IPS-NIHi7 (cell line): ENCODE measurements around the gene SDHB.

Experiments
- DNase-seq: peaks from one replicate; pipeline ENCODE4 v3.0.0; 2012; ENCODE audit warnings: mixed read lengths; ENCODE audit errors: extremely low spot score

The SDHB gene

DNA sequence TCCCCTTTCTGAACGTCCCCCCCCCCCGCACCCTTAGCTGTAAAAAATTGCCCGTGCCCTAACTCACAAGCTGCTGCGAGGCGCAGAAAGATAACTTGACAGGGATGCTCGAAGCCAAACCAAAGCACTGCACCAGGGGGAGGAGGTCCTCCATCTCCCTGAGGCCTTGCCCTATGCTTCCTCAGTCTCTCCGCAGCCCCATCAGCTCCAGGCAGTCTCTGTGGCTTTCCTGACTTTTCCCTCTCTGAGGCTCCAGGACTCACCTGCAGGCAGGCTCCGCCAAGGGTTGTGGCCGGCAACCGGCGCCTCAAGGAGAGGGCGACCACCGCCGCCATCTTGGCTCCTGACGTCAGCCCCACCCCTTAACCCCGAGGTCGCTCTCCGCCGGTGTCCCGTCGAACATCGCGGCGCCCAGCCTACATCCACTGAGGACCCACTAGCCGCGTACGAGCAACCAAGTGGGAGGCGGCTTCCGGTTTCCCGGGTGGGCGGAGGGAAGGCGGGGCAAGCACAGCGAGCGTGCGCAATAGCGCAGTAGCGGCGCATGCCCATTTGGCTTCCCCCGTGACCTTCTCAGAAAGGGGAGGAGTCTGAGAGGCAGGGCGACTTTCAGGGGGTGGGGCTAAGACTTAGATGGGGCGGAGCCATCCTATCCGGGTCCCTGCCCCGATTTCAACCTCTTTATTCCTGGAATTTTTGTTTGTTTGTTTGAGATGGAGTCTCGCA is at the start of gene SDHB:
Gene SDHB, minus strand, starts transcription at position 348 of the 726 bp plus-strand sequence. Its CDS starts 13 bp downstream, at position 335.
- peak; percentile 99 for DNase-seq

DNA sequence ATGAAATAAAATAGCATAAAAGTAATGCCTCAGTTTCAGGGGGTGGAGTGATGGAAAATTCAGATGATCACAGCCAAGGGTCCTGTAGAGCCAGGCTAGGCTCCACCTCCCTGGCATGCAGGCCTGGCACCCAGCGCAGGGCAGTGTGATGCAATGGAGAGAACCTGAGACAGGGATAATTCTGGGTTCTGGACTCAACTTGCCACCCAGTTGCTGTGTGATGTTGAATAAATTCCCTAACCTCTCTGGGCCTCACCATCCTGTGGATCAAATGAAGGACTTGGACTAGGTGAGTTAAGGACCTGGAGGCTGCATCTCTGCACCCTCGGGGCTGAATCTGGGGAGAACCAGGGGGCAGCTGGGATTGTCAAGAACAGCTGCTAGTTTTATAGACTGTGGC is 48.4 kb upstream of the SDHB start:
- DNase-seq, result no peak

DNA sequence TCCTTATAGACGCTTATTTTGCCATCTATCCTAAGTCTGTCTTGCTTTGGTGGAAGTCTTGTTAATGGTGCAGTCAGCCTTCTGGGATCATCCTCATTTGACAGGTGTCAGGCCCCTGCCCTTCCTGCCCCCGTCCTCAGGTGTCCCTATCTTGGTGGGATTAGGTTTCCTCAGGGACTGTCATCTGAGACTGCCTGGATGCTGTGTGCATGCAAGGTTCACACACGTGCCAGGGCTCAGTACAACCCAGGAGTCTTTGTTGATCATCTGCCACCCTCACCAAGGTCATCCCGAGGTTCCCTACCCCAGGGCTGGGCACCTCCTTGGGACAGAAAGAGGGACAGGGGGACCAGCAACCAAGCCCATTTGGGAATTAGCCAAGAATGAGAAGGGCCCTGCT is 47.4 kb upstream of the SDHB start:
- no peak for DNase-seq

DNA sequence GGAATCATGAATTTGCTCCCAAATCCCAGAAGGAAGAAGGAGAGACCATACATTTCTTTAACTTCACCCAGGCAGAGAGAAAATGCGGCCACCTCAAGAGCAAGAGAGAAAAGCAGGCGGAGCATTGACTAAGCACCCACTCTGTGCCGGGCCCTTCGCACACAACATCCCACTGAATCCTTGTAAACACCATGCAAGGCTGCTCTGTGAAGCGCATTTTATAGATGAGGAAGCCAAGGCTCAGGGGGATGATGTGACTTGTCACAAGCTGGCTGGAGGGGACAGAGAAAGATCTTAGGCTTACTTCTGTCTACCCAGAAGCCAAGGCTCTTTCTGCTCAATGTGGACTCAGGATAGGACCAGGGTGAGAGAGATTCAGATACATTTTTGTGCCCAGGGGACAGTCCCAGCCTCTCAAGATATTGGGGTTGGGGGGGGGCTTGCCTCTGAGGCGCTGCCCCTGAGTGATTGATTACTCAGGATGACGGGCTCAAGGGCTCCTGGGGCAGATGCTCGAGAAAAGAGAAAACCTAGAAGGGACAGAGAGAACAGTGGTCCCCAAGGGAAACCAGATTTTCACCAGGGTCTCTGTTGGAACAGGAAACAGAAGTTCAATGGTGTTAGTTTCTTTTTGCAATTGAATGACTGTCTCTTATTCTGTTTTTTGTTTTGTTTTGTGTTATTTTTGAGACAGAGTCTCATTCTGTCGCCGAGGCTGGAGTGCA is 45.9 kb upstream of the SDHB start:
- no peak for DNase-seq

DNA sequence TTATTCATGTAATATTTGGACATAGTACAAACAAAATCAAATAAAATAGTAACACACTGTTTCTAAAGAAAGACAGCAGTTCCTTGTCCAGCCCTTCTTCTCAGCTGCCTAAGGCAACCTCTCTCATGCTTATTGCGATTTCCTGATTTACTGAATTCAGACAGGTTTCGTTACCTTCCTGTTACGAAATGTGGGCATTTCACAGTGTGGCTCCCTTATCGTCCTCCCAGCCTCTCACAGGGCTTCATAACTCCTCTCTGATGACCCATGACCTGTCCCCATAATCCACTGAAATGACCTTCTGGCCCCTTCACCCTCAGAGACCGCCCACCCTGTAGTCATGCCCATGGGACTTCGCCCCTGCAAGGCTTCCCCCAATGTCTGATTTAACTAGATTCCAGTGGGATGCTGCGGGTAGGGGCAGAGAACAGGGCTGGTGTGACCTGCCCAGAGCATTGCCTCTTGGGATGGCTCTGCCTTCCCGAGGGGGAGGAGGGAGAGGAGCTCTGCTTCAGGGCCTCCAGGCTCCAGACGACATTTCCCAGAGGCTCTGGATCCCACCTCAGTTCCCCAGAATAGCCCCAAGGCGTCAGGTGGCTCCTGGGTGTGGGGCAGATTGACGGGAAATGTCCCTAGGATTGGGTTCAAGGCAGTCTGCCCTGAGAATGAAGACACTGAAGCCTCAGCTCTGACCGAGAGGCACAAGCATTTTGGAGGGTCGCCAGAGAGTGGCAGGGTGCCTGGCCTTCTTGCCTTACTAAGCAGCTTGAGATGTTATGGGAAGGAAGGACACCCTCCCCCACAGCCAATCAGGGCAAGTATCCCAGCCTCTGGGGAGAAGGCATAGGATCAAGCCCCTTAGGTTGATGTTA is 44.9 kb upstream of the SDHB start:
- no peak for DNase-seq

DNA sequence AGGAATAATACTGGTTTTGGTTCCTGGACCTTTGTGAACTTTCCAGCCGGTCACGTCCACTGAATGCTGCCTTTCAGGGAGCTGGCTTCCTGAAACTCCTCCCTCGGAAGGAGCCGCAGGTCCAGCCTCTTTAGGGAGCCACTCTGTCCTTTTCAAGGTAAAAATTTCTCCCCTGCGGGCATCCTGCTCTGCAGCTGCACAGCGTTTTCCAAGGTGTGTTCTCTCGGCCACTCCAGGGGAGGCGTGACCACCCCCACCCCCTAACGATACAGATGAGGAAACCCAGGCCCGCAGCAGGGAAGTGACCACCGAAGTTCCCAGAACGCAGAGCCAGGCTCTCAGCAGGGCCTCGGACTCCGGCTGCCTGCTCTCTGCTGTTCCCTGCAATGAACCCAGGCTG is 44.0 kb upstream of the SDHB start:
- no peak for DNase-seq

DNA sequence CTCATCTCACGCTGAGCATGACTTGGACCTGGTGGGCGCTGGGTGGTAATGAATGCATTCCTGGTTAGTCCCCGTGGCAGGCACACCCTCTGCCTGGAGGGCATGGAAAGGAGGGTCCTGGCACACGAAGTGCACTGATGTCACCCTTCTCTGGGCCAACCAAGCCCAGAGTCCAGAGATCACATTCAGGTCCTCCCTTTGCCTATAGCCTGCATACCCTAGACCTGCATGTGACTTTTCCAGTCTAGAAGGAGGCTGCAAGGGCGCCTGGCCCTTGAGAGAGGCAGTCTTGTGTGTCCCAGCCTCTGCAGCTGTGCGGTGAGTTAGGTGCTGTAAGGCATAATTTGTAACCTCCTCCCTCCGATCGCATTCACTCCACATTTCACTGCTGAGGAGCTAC is 43.3 kb upstream of the SDHB start:
- no peak for DNase-seq

DNA sequence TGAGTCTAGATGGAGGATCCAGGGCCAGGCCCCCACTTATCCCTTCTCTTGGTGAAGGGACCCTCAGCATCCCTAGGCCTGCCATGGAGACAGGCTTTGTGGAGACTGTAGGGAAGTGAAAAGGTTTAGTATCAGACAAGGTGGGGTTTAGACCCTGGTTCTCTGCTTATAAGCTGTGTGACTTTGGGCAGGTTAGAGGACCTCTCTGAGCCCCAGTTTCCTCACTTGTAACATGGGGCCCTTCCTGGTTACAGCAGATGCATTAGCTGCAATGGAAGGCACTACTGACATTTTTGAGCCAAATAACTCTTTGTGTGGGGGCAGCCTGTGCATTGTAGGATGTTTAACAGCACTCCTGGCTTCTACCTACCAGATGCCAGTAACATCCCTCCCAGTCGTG is 42.8 kb upstream of the SDHB start:
- DNase-seq, result no peak

DNA sequence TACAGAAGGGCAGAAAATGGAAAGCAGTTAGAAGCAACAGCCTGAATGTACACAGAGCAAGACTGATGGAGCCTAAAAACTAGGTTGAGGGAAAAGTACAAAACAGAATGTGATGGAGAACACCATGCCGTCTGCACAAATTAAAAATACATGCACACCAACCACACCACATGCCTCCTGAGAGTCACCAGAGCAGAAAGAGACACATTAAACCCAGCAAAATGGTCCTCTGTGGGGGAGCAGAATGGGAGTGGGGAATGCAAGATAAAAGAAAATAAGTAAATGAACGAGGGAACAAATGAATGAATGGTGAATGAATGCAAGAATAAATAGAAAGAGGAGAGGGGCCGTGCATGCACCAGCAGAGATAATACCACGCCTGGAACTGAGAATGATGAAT is 41.3 kb upstream of the SDHB start:
- no peak for DNase-seq

DNA sequence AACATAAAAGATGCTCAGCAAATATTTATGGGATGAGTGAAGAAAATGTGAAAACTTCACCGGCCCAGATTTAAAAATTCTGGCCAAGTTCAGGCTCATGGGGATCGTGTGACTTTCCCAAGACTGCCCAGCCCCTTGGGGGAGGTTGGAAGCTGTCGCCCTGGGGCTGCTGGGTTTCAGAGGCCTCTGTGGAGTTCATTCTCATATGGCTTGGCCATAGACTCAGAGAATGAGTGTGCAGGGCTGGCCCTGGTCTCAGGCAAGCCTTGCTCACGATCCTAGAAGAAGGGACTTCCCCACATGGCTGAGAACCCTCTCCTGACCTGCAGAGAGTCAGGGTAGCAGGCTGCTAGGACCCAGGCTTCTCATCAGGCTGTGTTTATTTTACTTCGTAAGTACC is 40.8 kb upstream of the SDHB start:
- DNase-seq, result no peak

DNA sequence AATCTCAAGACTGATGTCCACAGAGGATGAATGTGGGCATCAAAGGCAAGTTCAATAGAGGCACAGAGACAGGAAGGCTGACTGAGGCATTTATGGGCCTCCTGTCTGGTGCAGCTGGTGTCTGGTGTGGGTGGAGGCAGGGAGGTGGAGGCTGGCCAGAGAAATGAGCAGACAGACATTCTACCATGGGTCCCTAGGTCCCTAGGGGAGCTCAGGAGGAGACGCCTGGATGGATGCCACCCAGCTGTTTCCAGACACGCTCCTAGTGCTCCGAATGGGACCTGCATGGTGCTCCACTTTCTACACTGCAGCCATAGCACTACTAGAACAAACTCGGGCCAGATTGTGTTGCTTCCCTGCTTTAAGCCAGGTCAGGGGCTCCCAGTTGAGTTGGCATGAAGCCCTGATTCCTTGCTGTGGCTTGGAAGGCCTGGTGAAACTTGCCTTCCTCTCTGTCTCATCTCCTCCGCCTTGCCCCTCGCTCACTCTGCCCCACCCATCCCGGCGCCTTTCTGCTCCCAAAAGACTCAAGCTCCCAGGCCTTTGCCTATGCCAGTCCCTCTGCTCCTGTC is 40.1 kb upstream of the SDHB start:
- DNase-seq, result no peak

DNA sequence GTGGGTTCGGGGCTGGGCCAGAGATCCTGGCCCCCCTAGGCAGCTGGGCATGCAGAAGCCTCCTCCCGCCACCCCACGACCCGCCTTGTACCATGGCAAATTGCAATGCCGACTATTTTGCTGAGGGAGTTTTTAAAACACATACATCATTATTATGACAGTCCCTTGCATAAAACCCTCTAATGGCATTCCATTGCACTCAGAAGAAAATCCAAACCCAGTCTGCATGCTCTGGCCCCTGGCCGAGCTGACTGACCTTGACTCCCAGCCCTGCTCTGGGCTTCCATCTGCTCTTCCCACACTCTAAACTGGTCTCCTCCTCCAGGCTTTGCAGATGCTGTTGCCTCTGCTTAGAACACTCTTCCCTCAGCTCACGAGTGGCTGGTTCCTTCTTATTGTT is 37.4 kb upstream of the SDHB start:
- DNase-seq, result no peak

DNA sequence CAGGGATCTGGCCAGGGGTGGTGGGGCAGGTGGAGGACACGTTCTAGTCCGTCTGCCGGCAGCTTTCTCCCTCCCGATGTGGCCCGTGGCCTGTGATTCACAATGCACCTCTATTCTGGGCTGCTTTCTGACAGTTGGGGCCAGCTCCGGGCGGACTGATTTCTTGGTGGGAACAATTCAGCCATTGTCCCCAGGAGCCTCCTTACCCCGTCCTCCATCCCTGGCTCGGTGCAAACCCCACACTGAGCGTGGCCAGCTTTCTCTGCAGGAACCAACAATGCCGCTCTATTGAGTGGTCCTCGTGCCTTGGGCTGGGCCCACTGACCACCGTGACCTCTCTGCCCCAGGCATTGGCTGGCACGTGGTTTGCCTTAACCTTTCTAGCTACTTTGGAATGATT is 35.7 kb upstream of the SDHB start:
- no peak for DNase-seq

DNA sequence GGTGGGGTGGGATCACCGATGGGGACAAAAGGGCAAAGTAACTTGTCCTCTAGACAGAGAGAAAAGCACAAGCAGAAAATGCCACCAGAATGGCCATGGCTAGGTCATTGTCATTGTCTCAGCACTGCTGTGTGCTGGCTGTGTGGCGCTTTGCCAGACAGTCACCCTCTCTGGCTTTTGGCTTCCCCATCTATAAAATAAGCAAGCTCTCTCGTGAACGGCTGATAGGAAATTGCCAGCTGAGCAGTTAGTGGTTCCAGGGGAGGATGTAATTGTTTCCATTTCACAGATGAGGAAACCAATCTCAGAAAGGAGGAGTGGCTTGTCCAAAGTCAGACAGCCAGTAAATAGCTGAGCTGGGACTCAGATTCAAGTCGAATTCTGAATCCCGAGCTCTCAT is 32.9 kb upstream of the SDHB start:
- DNase-seq, result no peak

DNA sequence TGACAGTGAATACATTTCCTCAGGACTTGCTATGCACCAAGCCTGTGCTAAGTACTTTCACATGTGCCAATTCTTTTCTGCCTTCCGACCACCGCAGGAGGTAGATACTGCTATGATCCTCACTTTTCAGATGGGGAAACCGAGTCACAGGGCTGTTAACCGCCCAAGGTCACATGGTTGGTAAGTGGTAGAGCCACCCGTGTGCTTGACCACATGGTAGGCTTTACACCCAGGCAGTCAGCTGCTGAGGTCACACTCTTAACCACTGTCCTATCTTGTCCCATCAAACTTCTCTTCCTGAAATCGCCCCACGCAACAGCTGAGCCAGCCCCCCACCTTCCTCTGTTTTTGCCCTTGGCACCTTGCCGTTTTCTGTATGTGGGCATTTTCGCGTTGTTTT is 31.0 kb upstream of the SDHB start:
- no peak for DNase-seq

DNA sequence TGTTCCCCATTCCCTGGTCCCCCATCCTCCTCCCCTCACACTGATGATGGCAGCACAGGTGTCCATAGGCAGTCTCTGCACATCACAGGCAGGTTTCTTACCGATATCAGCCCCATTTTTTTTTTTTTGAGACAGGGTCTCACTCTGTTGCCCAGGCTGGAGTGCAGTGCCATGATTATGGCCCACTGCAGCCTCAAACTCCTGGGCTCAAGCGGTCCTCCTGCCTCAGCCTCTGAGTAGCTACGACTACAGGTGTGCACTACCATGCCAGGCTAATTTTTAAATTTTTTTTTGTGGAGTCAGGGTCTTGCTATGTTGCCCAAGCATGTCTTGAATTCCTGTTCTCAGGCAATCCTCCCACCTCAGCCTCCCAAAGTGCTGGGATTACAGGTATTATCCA is 28.9 kb upstream of the SDHB start:
- DNase-seq, result no peak

DNA sequence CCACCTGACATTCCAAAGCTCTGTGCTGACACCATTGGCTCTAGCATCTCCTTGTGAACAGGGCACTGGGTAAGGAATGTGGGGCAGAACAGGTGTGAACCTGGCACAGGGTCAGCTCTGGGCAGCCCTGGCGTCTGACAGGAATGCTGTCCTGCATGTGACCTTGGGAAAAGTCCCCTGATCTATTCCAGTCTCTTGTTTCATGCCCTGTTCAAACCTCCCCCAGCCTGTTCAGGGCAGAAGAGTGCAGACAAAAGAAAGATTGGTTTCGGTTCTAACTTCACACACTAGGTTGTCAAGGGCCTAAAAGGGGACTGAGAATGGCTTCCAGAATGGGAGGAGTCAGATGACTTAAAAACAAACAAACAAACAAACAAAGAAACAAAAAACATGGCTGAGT is 27.6 kb upstream of the SDHB start:
- DNase-seq, result no peak

DNA sequence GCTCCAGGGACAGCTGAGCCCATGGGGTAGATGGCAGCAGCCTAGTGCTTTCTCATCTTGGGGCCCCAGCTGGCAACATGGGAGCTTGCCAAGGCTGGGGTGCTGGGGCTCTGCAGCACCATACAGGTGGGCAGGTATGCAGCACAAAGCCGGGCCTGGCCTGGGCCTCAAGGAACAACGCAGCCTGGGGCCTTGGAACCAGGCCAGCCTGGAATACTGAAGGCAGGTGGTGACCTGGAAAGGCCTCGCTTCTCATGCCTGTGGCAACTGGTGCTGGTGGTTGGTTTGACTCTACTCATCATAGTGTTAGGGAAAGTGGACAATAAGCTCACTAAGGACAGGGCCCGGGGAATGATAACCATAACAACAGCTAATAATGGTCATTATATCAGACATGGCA is 27.0 kb upstream of the SDHB start:
- no peak for DNase-seq

DNA sequence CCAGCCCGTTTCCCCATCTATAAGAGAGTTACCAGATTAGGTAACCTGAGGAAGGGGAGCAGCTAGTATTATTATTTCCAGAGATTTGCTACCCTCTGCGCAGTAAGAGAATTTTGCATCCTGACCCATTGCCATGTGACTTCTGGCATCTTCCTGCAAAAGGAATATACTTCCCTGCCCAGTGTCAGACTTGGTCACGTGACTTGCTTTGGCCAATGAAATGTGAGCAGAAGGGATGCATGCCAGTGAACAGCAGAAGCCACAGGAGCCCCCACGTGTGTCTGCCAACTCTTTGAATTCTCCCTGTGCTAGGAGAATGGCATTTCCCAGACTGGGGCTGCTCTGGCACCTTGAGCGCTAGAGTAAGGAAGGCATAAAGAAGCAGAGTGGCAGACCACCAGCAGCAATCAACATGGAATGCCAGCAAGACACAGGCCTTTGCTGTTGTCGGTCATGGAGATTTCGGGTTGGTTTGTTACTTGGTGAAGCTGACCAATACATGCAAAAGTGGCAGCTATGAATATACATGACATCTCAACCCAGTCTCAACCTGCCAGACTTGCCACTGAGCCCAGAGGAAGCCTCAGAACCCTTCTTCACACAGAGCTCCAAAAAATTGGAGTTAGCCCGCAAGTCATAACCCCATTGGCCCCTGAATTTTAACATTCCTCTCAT is 26.4 kb upstream of the SDHB start:
- no peak for DNase-seq

DNA sequence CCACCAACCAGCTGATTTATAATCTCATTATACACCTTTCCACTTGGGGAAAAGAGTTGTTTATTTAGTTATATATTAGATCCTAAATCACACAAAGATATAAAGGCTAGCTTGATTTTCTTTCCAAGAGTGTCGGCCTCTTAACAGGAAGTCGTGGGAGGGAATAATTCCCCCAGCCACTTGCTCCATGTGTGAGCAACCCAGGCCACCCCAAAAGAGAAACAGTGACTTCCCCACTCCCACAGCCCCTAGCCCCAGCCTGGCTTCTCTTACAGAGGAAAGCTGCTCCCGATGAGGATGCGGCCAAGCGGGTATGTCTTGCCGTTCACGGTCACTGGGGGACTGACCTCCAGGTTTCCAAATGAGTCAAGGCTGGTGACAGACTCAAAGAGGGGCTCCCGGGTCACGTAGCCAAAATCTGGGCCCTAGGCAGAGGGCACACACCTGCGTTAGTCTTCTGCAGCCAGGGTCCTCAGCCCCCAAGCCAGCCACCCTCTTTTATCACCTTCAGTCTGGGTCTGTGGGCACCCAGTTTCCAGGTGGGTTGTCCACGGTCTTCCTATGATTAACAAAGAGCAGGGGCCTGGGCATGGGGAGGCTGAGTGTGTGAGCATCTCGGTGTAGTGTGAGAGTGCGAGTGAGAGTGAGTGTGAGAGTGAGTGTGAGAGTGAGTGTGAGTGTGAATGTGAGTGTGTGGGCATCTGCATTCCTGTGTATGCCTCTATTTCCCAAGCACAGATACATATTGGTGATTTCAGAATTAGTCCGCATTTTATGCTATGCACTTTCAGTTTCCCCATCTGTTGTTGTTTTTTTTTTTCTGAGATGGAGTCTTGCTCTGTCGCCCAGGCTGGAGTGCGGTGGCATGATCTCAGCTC is 25.4 kb upstream of the SDHB start:
- no peak for DNase-seq
